HG03442 (cell line): ENCODE results near the gene PRDM15.

Experiments
- ATAC-seq: cut with Tn5 transposase; IDR thresholded peaks from one replicate; pipeline ENCODE4 v1.9.1; 2021; ENCODE audit warnings: mild to moderate bottlenecking, moderate library complexity; ENCODE audit not compliant: unreplicated experiment

Gene PRDM15

DNA sequence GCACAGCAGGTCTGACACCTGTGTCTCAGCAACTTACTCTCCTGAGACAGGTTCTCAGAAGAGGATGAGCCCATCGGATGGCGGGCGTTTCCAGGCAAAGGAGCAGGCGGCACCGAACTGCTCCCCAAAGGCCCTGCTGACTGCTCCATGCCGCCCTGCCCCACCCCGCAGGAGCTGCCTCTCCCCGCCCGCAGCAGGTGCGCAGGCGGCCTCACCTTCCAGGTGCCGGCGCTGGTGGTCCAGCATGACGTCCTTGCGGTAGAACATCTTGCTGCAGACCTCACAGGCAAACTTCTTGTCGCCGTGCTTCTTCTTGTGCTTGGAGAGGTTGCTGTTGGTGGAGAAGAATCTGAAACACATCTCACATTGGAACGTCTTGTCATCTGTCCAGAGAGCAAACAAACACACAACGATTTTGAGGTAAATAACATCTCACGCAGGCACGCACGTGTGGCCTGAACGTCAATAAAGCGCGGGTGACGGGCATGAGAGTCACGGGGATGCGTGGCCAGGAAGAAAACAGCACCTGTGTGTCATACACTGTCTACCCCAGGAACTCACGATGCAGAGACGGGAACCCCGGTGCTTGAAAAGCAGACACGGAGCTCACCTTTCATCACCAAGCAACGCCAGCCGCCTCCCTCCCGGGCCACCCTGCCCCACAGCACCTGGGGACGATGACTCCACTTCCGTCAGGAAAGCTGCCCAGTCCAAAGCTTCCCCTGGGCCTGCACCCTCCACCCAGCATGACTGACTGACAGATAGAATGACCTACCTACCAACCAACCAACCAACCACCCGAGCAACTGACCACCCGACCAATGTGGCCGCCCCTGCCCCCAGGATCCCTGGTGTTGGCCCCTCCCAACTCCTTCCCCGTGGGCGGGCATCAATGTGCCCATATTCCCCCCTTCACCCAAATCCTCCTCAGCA is 50.9 kb downstream of the PRDM15 start:
- ATAC-seq: no peak

DNA sequence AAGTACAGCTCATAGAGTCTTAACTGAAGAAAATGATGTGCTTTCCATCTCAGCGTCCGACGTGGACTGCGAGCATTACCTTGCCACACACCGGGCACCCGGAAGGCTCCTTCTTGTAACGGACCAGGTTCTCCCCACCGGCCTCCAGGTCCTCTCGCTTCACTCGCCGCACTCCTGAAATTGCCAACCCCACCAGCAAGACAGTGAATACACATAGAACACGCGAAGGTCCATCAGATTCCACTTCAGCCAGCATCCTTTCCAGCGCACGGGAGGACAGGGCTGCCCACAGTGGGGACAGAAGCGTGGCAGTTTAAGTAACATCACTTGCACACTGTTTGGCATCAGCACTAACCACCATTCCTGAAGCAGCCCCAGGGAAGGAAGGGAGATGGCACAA is 53.3 kb downstream of the PRDM15 start:
- ATAC-seq: no peak

DNA sequence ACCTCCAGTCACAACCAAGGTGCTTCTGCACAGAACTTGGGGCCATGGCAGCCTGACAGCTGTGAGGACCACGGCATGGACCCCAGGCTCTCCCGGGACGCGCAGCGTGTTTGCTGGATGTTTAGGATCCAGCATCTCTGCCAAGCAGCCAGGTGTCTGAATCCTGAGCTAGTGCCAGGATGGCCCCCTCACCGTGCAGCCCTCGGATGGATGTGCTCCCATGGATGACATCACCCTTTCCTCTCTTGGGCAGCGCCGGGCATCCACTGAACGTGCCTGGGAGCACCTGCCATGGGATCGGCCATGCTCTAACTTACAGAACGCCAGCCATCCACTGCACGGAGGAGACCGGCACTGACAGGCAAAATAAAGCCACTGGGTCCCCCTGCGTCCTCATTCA is 53.9 kb downstream of the PRDM15 start:
- ATAC-seq: no peak

DNA sequence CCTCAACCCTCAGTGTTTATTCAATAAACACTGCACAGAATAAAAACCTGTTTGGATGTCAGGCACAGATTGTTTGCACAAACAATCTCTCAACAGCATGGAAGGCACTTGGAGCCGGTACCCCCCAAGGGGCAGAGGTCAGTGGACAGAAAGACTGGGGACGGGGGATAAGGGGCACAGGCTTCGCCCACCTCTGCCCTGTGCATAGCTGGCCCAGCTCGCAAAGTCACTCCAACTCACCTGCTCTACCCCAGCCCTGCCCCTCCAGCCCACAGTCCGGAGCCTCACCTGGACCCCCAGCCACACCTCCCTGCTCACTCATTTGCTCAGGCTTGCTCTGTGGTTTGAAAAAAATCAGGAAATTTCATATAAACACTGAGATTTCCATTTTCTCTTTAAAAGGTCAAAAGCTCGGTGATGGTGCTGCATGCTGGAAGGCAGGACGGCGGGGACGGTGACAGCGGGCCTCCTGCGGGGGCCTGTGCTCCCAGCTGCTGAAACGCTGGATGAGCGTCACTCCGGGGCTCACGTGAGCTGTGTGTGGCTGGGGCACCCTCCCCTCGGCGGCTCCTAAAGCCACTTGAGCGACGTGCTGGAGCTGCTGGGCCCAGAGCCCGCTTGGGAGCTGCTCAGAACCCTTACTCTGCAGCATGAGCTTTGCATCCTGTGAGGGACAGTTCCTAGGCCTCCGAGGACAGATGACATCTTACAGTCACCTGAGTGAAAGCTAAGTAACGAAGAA is 54.5 kb downstream of the PRDM15 start:
- ATAC-seq: no peak

DNA sequence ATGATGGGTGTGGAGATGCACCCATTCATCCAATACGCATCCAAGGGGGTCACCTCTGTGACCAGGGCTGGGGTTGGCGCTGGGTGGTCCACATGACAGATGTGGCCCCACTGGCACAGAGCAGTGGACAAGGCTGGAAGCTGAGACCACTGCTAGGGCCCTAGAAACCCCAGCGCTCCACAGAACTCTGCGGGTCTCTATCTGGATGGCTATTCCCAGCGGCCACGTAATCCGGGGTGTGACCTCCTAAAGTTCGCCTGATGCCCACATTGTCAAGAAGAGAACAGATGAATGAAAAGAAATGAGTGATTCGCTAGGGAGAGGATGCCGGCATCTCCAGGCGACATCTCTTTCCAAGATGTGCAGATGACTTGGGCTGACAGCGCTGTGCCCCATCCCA is 55.2 kb downstream of the PRDM15 start:
- ATAC-seq: no peak

DNA sequence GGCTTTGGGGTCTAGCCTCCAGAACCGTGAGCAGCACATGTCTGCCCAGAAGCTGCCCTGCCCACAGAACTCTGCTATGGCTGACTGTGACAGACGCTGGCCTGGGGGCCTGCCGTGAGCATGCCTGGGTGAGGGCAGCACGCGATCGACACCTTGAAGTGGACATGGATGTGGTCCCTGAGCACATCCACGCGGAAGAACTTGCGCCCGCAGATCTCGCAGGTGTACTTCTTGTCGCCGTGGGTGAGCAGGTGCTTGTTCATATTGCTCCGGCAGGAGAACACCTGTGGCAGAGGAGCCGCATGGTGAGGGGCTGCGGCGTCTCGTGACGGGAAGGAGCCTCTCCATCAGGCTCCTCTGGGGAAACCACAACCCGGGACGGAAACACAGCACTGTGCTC is 56.0 kb downstream of the PRDM15 start:
- no peak for ATAC-seq

DNA sequence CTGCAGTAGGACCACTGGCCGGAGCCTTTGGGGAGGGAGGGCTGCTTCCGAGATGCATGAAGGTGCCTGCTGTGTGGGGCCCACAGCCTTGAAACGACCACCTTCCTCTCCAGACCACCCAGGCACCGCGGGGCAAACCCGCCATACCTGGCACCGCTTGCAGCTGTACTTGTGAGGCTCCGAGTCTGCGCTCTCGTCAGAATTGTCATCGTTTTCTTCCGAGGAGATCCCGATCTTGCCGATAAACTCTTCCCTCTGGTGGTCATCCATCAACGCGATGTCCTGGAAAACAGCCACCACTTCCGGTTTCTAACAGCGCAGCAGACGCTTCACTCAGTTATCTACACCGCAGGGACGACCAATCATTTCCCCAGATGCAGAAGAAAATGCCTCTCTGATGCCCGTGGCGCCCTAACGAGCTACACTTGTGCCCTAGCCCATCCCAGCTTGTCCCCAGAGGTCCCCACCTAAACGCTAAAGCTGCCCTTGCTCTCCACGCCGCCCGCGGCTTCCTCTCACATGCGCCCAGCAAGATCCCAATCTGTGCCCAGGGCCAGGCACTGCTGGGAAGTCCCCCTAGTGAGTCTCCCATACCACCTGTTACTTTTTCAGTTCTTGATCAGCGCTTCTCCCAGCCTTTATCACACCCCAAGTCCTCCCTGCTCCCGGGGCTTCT is 57.2 kb downstream of the PRDM15 start:
- ATAC-seq: no peak

DNA sequence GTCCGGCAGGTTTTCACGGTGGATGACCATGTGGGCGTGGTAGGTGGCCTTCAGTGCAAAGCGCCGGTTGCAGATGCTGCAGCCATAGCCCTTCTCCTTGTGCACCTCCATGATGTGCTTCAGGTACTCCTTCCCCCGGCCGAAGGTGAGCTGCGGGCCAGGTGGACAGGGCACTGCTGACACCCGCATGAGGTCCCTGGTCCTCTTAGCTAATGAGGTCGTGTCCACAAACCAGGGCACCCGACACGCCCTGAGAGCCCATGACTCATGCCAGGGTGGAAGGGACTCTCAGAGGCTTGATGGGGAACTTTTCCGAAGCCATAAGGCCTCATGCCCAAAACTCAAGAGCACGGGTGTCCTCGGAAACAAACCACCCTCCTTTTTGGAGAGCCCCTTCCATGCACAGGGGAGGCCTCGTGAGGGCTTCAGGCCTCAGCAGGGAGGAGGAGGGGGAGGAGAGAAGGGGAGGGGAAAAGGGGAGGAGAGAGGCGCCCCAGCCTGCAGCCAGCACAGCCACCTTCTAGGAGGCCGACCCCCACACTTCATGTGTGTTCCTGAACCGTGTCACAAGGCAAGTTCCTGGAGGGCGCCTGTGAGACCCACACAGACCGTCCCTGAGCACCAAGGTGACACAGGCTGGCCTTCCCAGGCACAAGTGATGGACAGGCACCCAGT is 57.9 kb downstream of the PRDM15 start:
- no peak for ATAC-seq

DNA sequence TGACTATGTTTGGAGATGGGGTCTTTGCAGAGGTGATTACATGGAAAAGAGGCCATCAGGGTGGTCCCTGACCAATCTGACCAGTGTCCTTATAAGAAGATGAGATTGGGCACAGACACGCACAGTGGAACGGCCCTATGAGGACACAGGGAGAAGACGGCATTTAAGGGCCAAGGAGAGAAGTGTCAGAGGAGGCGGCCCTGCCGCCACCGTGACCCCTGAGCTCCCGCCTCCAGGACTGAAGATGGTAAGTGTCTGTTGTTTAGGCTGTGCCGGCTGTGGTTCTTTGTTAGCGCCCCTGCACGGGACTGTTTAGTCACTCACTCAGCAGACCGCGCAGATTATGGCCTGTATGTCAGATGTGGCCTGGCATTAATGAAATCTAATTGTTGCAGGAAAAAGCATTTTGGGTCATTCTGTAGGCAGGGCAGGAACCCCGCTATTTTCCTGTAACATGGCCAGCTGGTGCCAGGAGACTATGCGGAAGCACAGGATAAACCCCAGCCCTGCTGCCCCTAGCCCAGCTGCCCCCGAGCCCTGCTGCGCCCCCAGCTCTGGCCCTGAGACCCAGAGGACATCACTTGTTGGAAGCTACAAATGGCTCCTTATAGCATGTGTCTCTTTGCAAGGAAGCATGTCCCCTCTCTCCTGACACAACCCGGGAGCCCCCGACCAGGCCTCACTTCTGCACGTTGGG is 58.6 kb downstream of the PRDM15 start:
- no peak for ATAC-seq

DNA sequence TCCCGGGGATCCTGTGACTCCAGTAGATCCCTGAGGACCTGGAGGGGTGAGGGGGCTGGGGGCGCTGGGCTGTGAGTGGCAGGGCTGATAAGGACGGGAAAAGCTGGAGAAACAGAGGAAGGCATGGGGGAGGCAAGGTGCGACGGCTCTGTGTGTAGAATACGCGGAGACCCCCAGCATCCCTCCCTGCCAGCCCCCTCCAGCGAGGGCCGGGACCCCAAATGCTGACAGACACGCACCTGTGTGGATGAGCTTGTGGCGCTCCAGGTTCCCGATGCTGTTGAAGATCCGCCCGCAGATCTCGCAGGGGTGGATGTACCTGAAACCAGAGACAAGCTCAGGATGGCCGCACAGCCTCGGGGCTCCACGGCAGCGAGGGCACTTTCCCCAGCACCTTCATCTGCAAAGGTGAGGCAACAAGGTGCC is 59.3 kb downstream of the PRDM15 start:
- no peak for ATAC-seq

DNA sequence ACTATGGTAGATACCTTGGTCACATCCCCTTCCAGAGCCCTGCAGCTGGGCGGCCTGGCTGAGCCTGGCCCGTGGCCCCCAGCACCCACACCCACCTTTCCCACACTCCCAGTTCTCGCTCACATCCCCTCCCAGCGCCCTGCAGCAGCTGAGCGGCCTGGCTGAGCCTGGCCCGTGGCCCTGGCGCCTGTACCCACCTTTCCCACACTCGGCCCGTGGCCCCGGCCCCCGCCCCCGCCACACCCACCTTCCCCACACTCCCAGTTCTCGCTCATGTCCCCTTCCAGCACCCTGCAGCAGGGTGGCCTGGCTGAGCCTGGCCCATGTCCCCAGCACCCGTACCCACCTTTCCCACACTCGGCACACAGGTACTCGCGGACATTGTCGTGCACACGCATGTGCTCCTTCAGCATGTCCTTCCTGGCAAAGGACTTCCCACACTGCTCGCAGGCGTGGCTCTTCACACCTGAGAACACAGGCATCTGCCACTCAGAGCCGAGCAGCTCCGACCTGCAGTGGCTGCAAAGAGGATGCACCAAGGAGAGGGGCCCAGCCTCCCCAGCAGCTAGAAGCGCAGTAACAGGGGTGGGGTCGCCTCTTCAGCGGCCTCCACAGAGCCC is 59.8 kb downstream of the PRDM15 start:
- no peak for ATAC-seq

DNA sequence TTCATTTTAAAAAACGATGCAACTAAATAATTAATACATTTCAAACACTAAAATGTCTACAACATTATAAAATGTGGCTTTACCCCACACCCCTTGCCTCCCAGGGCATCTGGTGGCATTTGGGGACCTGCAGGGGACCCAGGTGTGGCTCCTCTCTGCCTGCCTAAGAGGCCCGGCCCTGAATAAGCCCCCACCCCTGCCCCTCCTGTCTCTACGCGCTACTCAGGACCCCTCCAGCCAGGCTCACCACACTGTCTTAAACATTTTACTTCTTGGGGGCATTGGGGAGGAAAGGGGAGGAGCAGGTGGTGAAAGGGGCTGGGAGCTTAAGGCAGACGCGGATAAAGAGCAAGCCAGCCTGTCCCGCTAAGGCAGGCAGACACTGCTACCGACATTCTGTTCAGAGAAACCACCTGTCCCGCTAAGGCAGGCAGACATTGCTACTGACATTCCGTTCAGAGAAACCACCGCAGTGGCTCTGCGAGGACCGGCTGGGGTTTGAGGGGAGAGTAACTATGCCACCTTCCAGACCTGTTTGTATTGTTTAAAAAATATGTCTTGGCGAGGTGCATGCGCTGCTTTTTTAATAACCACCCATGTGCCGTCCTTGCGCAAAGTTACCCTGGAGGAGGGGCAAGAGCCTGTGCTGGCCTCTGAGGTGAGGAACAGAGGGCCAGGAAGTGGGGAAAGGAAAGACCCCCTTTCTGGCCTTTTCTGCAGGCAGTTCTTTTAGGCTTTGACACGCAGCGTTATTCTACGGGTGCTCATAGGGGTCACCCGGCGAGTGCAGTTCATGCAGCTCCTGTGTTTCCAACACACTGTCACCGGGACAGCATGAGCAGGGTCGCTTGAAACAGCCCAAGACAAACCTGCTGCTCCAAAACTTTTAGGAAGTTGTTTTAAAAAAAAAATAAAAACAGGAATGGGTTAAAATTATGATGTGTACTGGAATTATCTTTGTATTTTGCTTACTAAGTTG is 61.0 kb downstream of the PRDM15 start:
- no peak for ATAC-seq

DNA sequence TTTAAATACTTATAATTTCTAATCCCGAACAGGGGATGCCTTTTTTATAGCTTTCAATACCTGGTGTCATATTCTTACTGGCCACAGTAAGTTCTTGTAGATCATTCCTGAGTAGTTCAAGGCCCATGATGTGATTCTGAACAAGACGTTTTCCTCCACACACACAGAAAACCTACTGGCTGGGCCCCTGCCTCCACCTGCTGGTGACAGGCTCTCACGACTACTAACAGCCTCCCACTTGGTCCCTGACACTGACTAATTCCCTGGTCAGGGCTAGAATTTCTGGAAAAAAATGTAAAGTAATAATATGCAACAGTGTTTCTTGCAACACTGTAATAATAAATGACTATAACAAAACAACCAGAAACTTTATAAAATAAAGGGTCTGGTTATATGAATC is 61.9 kb downstream of the PRDM15 start:
- ATAC-seq: peak; percentile 45

DNA sequence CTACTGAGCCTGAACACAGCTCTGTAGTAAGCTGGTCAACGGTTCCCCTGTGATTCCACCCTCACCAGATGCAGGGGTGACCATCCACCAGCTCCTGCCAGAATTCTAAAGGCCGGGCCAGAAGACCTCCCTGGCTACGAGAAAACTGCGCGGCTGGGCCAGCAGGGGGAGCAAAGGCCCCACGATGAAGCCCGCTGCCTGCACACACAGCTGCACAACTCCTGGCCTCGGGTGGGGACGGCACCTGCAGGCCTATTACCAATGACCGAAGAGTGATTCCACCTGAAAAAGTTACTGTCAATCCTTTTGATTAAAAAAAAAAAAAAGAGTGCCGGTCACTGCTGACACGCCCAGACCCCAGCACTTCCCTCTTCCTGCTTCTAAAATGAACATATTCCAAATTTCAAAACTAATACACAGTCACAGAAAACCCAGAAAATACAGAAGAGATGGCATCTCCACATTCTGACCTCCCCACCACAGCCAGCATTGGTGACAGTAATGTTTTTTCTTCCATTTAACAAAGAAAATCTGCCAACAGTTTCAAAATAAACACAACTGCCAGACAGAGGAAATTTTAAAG is 62.5 kb downstream of the PRDM15 start:
- ATAC-seq: peak; percentile 59

DNA sequence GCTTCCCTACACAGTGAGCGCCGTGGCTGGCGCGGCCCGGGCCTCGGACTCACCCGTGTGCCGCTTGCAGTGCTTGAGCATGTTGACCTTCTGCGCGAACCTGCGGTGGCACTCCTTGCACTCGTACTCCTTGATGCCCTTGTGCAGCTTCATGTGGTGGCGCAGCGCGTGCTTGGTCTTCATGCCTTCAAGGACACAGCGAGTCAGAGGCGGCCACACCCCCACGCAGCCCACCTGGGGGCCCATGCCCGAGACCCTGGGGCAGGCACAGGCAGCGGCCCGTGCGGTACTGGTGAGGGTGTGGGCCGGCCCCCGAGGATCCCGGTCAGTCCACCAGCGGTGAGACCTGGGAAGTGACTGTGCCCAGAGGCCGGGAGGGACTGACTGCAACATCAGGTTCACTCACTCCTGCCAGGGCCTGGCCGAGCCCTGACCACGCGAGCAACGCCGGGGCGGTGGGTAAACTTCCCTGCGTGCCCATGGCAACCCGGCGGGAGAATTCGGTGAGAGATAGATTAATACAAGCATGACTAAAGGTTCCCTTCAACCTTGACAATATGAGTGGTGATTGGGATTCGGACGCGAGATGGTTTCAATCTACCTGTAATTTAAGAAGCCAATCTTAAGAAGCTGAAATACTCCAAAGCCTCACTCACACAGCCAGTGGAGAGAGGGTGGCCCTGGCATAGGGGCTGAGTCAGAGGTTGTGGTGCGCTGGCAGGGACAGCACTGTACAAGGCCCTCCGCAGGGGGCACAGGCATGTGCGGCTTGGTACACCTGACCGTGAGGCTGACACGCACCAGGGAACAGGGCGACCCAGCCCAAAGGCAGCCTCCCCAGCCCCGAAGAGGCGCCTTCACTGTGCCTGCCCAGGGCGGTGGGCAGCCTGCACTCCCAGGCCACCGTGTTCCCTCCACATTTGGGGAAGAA is 63.2 kb downstream of the PRDM15 start:
- ATAC-seq: no peak

DNA sequence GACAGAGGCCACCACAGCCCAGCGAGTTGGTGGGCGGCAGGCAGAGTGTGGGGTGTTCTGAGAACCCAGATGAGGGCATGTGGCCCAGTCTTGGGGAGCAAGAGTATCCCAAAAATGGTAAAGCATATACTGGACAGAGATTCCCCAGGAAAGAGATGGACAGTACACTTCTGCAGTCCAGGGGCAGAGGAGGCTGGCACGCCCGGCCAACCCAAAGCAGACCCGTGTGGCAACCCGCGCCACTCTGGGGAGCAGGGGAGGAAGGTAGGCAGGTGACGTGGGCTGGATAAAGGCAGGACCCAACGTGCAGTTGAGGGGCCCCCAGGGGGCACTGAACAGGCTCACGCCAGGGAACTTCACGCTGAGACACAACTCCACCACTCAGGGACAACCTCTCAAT is 65.9 kb downstream of the PRDM15 start:
- no peak for ATAC-seq

DNA sequence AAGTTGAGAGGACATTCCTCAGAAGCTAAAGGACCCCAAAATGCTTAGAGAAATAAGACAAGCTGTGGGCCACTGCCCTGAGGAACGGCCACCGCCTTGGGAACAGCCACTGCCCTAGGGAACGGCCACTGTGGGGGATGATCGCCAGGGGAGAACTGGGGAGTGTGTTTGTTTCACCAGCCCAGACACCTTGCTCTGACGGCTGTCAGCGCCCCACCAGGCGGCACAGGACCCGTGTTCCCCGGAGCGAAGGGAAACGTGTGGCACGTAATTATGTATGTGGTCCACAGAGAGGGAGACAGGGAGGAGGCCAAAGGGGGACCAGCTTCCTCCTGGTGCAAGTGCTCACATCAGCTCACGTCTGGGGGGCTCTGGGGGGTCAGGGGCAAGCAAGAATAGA is 66.5 kb downstream of the PRDM15 start:
- ATAC-seq: no peak

DNA sequence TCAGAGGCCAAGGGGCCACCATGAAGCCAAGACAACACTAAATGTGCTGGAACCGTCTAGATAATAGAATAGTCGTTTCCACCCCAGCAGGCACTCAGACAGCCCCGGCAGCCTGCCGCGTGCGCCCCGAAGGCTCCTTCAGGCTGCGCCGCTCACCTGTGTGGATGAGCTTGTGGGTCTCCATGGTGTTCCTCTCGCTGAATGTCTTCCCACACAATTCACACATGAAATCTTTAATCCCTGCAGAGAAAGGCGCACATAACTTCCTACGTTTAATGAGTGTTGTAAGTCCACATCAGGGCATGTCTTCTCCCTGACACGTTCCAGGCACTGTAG is 68.6 kb downstream of the PRDM15 start:
- no peak for ATAC-seq
